Keratinocyte (primary cell): ENCODE measurements around the gene ATP2B2.

Experiments
- CTCF ChIP-seq, 3 experiments: IDR thresholded peaks in 1 of 3; conservative IDR thresholded peaks in 1 of 3; optimal IDR thresholded peaks in 1 of 3; 2 replicates in 2 of 3; 3 replicates in 1 of 3; pipeline versions ENCODE3 to v1.5.1; 2011; ENCODE audit warnings: low read length in 3 of 3, mild to moderate bottlenecking in 3 of 3, moderate library complexity in 2 of 3, control low read depth in 1 of 3, inconsistent platforms in 1 of 3; ENCODE audit not compliant: insufficient read depth in 2 of 3; ENCODE audit errors: extremely low read depth in 1 of 3
- EZH2 ChIP-seq: IDR thresholded peaks from one replicate; pipeline ENCODE4 v1.6.1; 2012; ENCODE audit warnings: inconsistent platforms, mild to moderate bottlenecking, low read length, moderate library complexity

GRCh38 chr3:10493202-10493589, 12.2 kb downstream of the ATP2B2 start:
- no peak for TF ChIP-seq CTCF (optimal IDR thresholded peaks at IDR 0.05 in 1 of 3, IDR thresholded peaks at IDR 0.05 in 1 of 3, conservative IDR thresholded peaks at IDR 0.05 in 1 of 3; ENCODE audit: extremely low read depth in 1 of 3, insufficient read depth in 2 of 3, low read length in 3 of 3)
- TF ChIP-seq EZH2: no peak
